GM13977 (cell line): ENCODE data around the gene MAP3K8.
"Not testable (repeated sequence)": the region's sequence is repeated elsewhere in the genome, so short reads cannot be mapped to it uniquely, and the experiment has no call there.

Experiments used
- DNase-seq: peaks from one replicate; pipeline ENCODE4 v3.0.0; 2012; ENCODE audit warnings: low spot score
- CTCF ChIP-seq: IDR thresholded peaks from 2 replicates; pipeline ENCODE4 v1.5.1; 2012; ENCODE audit warnings: mild to moderate bottlenecking, control low read depth; ENCODE audit not compliant: insufficient read depth; ENCODE audit errors: extremely low read depth, missing control alignments
- in situ Hi-C: fragments of 300-500 bp; cut with MboI; formaldehyde crosslinking; loops from one replicate; pipeline ENCODE4 v1.12.0; 2022; ENCODE audit warnings: low sequenced_read_pairs, low pct_unique_long_range_greater_than_20kb, mixed read lengths, inconsistent platforms; ENCODE audit not compliant: unreplicated experiment

Gene MAP3K8

DNA sequence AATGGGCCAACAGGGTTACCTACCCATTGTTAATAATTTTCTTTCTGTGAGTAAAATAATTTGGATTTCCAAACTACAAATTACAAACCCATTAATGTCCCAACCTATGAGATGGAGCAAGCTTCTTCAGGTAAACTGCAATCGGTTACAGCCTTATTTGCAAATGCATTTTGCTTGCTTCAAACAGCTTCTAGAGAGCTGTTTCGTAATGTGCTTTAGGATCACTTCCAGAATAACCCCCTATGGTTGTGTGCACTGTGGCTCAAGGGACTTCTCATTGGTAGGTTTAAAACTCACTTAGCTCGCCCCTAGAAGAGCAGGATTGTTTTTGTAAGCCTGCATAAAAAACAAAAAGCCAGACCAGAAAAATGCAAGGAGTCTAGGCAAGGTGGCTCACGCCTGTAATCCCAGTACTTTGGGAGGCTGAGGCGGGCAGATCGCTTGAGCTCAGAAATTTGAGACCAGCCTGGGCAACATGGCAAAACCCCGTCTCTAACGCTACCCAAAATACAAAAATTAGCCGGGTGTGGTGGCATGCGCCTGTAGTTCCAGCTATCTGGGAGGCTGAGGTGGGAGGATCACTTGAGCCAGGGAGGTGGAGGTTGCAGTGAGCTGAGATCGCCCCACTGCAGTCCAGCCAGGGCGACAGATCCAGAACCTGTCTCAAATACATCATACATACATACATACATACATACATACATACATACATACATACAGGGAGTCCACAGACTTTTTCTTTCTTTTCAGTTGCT, 3.3 kb upstream of the MAP3K8 start:
- TF ChIP-seq CTCF = no peak
- in situ Hi-C loops = no loop called here
- no peak for DNase-seq

GRCh38 chr10:30431435-30431911, 2.5 kb upstream of the MAP3K8 start:
- TF ChIP-seq CTCF = no peak
- no peak for DNase-seq
- in situ Hi-C loops = no loop called here

DNA sequence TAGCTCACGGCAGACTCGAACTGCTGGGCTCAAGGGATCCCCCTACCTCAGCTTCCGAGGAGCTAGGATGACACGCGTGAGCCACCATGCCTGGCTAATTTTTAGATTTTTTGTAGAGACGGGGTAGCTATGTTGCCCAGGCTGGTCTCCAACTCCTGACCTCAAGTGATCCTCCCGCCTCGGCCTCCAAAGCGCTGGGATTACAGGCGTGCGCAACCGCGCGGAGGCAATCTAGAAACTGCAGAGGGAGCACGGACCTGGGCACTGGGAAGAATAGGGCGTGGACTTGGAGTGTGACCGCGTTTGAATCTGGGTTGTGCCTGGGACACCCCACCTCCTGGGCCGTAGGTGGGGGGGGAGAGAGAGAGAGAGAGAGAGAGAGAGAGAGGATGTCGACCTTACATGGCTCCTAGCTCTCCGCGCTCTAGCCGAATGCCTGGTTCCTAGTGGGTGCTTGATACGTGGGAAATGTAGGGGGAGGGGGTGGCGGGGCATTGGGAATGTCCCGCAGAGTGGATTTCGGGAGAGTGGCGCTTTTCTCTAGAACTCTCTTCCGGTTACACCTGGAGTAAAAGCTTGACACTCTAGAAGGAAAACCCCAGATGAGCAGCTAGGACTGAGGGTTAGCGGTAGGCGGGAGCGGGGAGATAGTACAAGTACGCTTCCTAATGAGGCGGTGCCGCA, 1.2 kb upstream of the MAP3K8 start:
- in situ Hi-C loops = no loop called here
- TF ChIP-seq CTCF = no peak
- peak; percentile 61 for DNase-seq

- TF ChIP-seq CTCF = no peak
- DNase-seq = no peak
- in situ Hi-C loops = no loop called here
Measured at GRCh38 chr10:30433306-30433729, 666 bp upstream of the MAP3K8 start.

GRCh38 chr10:30434273-30435072, 489 bp downstream of the MAP3K8 start:
- DNase-seq = peak; percentile 78
- in situ Hi-C loops = no loop called here
- no peak for TF ChIP-seq CTCF

GRCh38 chr10:30435073-30435422, 1.1 kb downstream of the MAP3K8 start:
- DNase-seq = no peak
- in situ Hi-C loops = no loop called here

GRCh38 chr10:30435499-30436167, 1.6 kb downstream of the MAP3K8 start:
- in situ Hi-C loops, DNase-seq: not testable (repeated sequence)

More at GRCh38 chr10:30435073-30435422, 1.1 kb downstream of the MAP3K8 start:
- TF ChIP-seq CTCF = no peak
